ENCODE results near the gene MPL.

MPL gene

GRCh38 chr1:43312663-43313515 lies 24.7 kb upstream of the MPL start:
- Mint-ChIP-seq H3K9me3 (no peaks in the 10 kb centered on the region), H3K27me3 (no peaks in the 10 kb centered on the region), H3K36me3 (ENCODE audit: low read depth) (no peaks in the 10 kb centered on the region), H3K4me1 (ENCODE audit: low read depth) (peaks cover 30% of the 10 kb centered on the region), H3K27ac (no peak overlapping the region), H3K4me3 (no peak overlapping the region)
- intact Hi-C loops (cut with micrococcal nuclease) = no loop called here

- no peaks in the 10 kb centered on the region for H3K27me3 Mint-ChIP-seq
- H3K36me3 Mint-ChIP-seq (ENCODE audit: low read depth) = no peaks in the 10 kb centered on the region
- H3K27ac Mint-ChIP-seq = no peak overlapping the region
- H3K4me3 Mint-ChIP-seq = no peak overlapping the region
- H3K9me3 Mint-ChIP-seq = no peaks in the 10 kb centered on the region
- intact Hi-C loops (cut with micrococcal nuclease) = no loop called here
- peaks cover 34% of the 10 kb centered on the region for H3K4me1 Mint-ChIP-seq (ENCODE audit: low read depth)
Measured at GRCh38 chr1:43313771-43314170, 23.8 kb upstream of the MPL start.

GRCh38 chr1:43314233-43314632 lies 23.4 kb upstream of the MPL start:
- H3K27ac Mint-ChIP-seq = no peak overlapping the region
- H3K9me3 Mint-ChIP-seq = no peaks in the 10 kb centered on the region
- peaks cover 34% of the 10 kb centered on the region for H3K4me1 Mint-ChIP-seq (ENCODE audit: low read depth)
- H3K27me3 Mint-ChIP-seq = no peaks in the 10 kb centered on the region
- intact Hi-C loops (cut with micrococcal nuclease) = no loop called here
- H3K4me3 Mint-ChIP-seq = no peak overlapping the region
- H3K36me3 Mint-ChIP-seq (ENCODE audit: low read depth) = no peaks in the 10 kb centered on the region

GRCh38 chr1:43315481-43315880 lies 22.1 kb upstream of the MPL start:
- Mint-ChIP-seq H3K27ac (no peak overlapping the region), H3K4me3 (no peak overlapping the region), H3K4me1 (ENCODE audit: low read depth) (peaks cover 43% of the 10 kb centered on the region), H3K36me3 (ENCODE audit: low read depth) (no peaks in the 10 kb centered on the region), H3K9me3 (no peaks in the 10 kb centered on the region), H3K27me3 (no peaks in the 10 kb centered on the region)
- intact Hi-C loops (cut with micrococcal nuclease) = no loop called here

DNA sequence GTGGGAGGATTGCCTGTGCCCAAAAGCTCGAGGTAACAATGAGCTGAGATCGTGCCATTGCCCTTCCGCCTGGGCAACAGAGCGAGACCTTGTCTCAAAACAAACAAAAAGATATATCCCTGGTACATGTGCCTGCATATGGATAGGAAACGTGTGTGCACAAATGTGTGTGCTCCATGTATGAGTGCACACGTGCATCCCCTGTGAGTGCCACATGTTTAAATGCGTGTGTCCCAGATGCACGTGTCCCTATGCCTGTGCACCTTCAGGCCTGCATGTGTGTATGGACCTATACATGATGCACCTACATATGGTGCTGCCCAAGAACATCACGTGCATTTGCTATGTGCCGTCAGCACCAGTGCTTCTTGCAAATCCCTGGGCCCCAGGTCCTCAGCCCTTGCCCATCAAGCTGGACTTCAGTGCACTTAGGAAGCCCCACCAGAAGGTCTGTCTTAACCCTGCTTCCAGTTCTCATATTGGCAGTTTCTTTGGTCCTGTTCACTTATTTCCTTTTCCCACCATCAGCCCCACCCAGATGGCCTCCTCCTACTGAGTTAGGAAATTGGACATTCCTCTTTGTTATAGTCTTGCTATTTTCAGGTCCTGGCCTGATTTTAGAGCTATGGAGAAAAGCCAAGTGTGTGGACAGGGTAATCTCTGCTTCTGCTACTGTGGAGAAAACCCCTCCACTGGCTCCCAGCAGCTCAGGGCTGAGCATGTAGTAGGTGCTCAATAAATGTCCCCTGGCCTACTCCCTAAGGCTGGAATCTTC lies 21.5 kb upstream of the MPL start:
- Mint-ChIP-seq H3K36me3 (ENCODE audit: low read depth) (no peaks in the 10 kb centered on the region), H3K4me3 (no peak overlapping the region), H3K9me3 (no peaks in the 10 kb centered on the region), H3K4me1 (ENCODE audit: low read depth) (peaks cover 43% of the 10 kb centered on the region), H3K27ac (no peak overlapping the region), H3K27me3 (no peaks in the 10 kb centered on the region)
- intact Hi-C loops (cut with micrococcal nuclease) = no loop called here

DNA sequence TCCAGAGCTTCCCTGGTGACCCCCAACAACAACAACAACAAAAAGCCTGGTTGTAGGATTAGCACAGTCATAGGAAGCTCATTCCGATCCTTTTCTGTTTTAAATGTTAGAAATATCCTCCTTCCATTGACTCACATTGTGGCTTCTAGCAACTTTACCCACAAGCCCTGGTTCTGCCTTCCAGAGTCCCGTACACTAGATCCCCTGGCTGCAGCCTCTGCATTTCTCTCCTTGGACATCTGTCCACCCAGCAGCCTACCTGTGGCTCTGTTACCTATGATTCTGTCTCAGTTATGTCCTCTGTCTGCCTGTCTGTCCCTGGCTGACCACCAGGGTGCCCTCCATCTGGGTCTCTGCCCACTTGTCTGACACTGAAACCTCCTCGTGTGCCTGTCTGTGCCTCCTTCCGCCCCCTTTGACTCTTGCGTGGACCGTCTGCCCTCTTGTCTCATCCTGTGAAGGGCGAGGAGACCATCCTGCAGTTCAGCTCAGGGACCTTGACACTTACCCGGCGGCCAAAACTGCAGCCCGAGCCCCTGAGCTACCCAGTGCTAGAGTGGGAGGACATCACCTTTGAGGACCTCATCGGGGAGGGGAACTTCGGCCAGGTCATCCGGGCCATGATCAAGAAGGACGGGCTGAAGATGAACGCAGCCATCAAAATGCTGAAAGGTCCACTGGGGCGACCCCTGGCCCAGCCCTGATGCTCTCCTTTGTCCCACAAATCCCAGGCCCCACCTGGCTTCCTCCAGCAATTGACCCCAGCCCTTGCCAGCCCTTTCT lies 20.7 kb upstream of the MPL start:
- intact Hi-C loops (cut with micrococcal nuclease) = no loop called here
- no peak overlapping the region for H3K27ac Mint-ChIP-seq
- peaks cover 43% of the 10 kb centered on the region for H3K4me1 Mint-ChIP-seq (ENCODE audit: low read depth)
- no peaks in the 10 kb centered on the region for H3K27me3 Mint-ChIP-seq
- no peaks in the 10 kb centered on the region for H3K9me3 Mint-ChIP-seq
- H3K36me3 Mint-ChIP-seq (ENCODE audit: low read depth) = no peaks in the 10 kb centered on the region
- H3K4me3 Mint-ChIP-seq = no peak overlapping the region

DNA sequence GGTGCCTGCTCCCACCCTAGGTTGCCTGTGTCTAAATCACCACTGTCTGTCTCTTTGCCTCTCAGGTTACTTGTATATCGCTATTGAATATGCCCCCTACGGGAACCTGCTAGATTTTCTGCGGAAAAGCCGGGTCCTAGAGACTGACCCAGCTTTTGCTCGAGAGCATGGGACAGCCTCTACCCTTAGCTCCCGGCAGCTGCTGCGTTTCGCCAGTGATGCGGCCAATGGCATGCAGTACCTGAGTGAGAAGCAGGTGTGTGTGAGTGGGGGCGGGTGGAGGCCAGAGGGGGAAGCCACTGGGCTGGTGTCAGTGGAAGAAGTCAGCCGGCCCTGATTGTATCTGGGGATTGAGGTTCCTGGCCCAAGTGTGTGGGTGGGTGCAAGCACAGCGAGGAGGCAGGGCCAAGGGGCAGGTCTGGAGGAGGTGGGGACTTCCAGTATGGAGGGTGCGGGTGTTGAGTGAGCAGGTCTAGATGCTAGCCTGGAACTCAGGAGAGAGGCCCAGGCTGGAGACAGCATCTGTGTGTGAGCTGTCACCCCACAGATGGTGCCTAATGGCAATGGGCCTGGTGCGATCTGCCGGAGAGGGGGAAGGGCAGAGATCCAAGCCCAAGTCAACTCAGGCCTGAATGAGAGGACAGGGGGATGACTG lies 19.7 kb upstream of the MPL start:
- Mint-ChIP-seq H3K27me3 (no peaks in the 10 kb centered on the region), H3K4me3 (no peak overlapping the region), H3K36me3 (ENCODE audit: low read depth) (no peaks in the 10 kb centered on the region), H3K9me3 (no peaks in the 10 kb centered on the region), H3K27ac (no peak overlapping the region), H3K4me1 (ENCODE audit: low read depth) (peaks cover 35% of the 10 kb centered on the region)
- intact Hi-C loops (cut with micrococcal nuclease) = no loop called here

GRCh38 chr1:43318831-43319230 lies 18.8 kb upstream of the MPL start:
- Mint-ChIP-seq H3K27me3 (no peaks in the 10 kb centered on the region), H3K9me3 (no peaks in the 10 kb centered on the region), H3K4me3 (no peak overlapping the region), H3K27ac (no peak overlapping the region), H3K36me3 (ENCODE audit: low read depth) (no peaks in the 10 kb centered on the region), H3K4me1 (ENCODE audit: low read depth) (peaks cover 35% of the 10 kb centered on the region)
- intact Hi-C loops (cut with micrococcal nuclease) = no loop called here

DNA sequence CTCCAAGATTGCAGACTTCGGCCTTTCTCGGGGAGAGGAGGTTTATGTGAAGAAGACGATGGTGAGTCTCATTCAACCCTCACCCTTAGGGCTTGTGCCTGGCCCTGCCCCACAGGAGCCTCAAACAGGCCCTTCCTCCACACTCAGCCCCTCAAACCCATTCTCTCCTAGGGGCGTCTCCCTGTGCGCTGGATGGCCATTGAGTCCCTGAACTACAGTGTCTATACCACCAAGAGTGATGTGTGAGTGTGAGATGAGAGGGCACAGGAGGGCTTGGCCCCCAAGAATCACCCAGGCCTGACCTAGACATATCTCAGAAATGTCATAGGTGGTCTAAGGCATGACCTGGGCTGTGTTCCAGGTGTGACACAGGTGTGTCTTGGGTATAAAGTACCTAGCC lies 18.3 kb upstream of the MPL start:
- H3K9me3 Mint-ChIP-seq = no peaks in the 10 kb centered on the region
- no peaks in the 10 kb centered on the region for H3K27me3 Mint-ChIP-seq
- no peaks in the 10 kb centered on the region for H3K36me3 Mint-ChIP-seq (ENCODE audit: low read depth)
- H3K27ac Mint-ChIP-seq = no peak overlapping the region
- peaks cover 38% of the 10 kb centered on the region for H3K4me1 Mint-ChIP-seq (ENCODE audit: low read depth)
- intact Hi-C loops (cut with micrococcal nuclease) = no loop called here
- H3K4me3 Mint-ChIP-seq = no peak overlapping the region

DNA sequence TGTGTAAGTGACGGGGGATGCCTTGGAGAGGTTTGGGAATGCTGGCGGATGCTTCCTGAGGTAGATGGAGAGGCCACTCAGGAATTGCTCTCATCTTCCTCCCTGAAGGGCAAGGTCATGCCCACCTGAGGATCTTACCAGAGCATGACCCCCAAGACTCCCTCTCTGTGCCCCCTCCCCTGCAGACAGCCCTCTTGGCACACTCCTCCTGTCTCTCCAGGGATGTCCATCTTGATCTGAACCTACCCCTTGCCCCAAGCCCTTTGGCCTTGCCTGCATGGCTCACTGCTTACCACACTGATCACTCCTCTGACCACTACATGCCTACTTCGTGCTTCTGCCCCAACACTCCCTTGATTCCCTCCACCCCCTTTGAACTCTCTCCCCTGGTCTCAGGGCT lies 17.9 kb upstream of the MPL start:
- intact Hi-C loops (cut with micrococcal nuclease) = no loop called here
- no peaks in the 10 kb centered on the region for H3K9me3 Mint-ChIP-seq
- no peaks in the 10 kb centered on the region for H3K36me3 Mint-ChIP-seq (ENCODE audit: low read depth)
- H3K27ac Mint-ChIP-seq = peak overlapping the region; percentile 1
- H3K4me3 Mint-ChIP-seq = no peak overlapping the region
- peaks cover 41% of the 10 kb centered on the region for H3K4me1 Mint-ChIP-seq (ENCODE audit: low read depth)
- no peaks in the 10 kb centered on the region for H3K27me3 Mint-ChIP-seq

GRCh38 chr1:43321331-43321891 lies 16.2 kb upstream of the MPL start:
- intact Hi-C loops (cut with micrococcal nuclease) = no loop called here
- no peaks in the 10 kb centered on the region for H3K27me3 Mint-ChIP-seq
- no peak overlapping the region for H3K27ac Mint-ChIP-seq

DNA sequence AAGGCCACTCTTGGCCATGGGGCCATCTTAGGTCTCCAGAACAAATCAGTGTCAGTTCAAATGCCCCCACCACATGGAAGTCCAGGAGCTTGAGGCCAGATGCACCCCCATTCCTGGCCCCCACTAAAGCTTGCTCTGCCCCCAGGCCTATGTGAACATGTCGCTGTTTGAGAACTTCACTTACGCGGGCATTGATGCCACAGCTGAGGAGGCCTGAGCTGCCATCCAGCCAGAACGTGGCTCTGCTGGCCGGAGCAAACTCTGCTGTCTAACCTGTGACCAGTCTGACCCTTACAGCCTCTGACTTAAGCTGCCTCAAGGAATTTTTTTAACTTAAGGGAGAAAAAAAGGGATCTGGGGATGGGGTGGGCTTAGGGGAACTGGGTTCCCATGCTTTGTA lies 15.1 kb upstream of the MPL start:
- intact Hi-C loops (cut with micrococcal nuclease) = no loop called here
- Mint-ChIP-seq H3K4me3 (no peak overlapping the region), H3K36me3 (ENCODE audit: low read depth) (no peaks in the 10 kb centered on the region), H3K27ac (no peak overlapping the region), H3K9me3 (no peaks in the 10 kb centered on the region), H3K4me1 (ENCODE audit: low read depth) (peaks cover 24% of the 10 kb centered on the region), H3K27me3 (no peaks in the 10 kb centered on the region)

More at GRCh38 chr1:43321331-43321891, 16.2 kb upstream of the MPL start:
- no peaks in the 10 kb centered on the region for H3K36me3 Mint-ChIP-seq (ENCODE audit: low read depth)
- H3K9me3 Mint-ChIP-seq = no peaks in the 10 kb centered on the region
- H3K4me1 Mint-ChIP-seq (ENCODE audit: low read depth) = peaks cover 32% of the 10 kb centered on the region
- H3K4me3 Mint-ChIP-seq = no peak overlapping the region

GRCh38 chr1:43324810-43325209 lies 12.8 kb upstream of the MPL start:
- Mint-ChIP-seq H3K36me3 (ENCODE audit: low read depth) (no peaks in the 10 kb centered on the region), H3K27me3 (no peaks in the 10 kb centered on the region), H3K27ac (no peak overlapping the region), H3K4me1 (ENCODE audit: low read depth) (peaks cover 20% of the 10 kb centered on the region), H3K4me3 (no peak overlapping the region), H3K9me3 (no peaks in the 10 kb centered on the region)
- intact Hi-C loops (cut with micrococcal nuclease) = no loop called here
